Amniotic epithelial cell (primary cell): ENCODE data around the gene TNFRSF8.

Experiments
- DNase-seq: peaks from one replicate; pipeline ENCODE4 v3.0.0-alpha.2; 2010; ENCODE audit warnings: low read depth

The TNFRSF8 gene

GRCh38 chr1:12142891-12143630 lies 80.0 kb downstream of the TNFRSF8 start:
- no peak for DNase-seq

DNA sequence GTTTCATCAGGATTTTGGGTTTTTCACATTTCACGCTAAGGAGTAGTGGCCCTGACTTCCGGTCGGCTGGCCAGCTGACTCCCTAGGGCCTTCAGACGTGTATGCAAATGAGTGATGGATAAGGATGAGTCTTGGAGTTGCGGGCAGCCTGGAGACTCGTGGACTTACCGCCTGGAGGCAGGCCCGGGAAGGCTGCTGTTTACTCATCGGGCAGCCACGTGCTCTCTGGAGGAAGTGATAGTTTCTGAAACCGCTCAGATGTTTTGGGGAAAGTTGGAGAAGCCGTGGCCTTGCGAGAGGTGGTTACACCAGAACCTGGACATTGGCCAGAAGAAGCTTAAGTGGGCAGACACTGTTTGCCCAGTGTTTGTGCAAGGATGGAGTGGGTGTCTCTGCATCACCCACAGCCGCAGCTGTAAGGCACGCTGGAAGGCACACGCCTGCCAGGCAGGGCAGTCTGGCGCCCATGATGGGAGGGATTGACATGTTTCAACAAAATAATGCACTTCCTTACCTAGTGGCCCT lies 80.6 kb downstream of the TNFRSF8 start:
- DNase-seq, result peak; percentile 100

DNA sequence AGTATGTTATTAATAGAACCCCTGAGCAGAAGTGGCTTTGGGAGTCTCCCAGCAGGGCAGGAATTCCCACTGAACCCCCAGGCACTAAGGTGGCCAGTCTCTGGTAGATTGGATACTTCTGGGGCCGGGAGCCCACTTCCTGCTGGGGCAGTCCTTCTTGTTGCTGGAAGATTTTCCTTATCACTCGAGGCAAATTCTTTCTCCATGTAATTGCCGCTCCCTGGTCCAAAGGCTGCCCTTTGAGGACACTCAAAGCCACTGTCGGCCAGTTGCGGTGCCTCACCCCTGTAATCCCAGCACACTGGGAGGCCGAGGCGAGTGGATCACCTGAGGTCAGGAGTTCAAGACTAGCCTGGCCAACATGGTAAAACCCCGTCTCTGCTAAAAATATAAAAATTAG lies 81.1 kb downstream of the TNFRSF8 start:
- DNase-seq, result peak; percentile 31

DNA sequence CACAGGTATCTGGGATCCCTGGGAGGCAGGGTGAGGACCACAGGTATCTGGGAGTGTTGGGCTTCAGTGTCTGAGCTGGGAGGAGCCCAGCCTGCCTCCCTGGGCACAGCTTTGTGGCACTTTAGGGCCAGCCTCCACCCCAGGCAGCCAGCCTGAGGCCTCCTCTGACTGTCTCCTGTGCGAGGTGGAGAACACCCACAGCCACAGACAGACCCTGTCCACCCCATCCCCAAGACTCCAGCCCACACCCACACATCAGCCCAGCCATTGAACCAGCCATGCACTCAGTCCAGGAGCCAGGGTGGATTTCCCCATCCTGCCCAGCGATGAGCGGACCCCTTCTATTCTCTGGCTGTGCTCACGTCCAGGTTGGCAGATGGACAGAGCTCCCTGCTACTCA lies 81.9 kb downstream of the TNFRSF8 start:
- DNase-seq, result no peak

- DNase-seq, result no peak
Measured at GRCh38 chr1:12145616-12146342, 82.7 kb downstream of the TNFRSF8 start.

DNA sequence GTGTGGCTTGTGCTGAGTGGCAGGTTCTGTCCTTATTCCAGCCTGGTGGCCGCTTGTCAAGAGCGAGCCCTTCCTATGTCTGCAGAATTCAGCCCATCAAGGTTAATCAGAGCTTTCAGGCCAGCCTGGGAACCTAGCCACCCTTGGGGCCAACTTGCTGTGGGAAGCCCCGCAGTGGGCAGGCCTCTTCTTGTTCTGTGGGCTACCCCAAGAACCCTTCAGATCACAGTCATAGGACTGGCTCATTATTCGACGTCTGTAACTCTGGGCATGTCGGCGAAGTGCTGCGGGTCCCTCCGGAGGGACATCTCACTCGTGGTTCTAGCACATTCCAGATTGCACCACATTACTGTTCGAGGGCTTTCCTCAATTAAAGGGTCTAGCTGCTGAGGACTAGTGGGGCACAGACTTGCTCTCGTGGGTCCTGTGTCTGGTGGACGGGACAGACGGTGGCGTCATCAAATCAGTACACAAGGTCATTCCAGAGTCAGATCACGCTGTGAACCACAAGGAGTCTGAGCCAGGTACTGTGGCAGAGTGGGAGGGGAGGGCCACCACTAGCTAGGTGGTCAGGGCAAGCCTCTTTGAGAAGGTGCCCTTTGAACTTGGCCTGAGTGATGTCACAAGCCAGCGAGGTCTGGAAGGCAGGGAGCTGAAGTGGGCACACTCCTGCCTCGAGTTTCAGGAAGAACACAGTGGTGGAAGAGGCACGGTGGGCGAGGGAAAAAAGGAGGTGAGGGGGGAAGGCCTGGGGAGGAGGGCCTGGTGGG lies 83.4 kb downstream of the TNFRSF8 start:
- DNase-seq, result no peak

GRCh38 chr1:12147201-12147701 lies 84.1 kb downstream of the TNFRSF8 start:
- no peak for DNase-seq

GRCh38 chr1:12148160-12148957 lies 85.3 kb downstream of the TNFRSF8 start:
- peak; percentile 53 for DNase-seq

DNA sequence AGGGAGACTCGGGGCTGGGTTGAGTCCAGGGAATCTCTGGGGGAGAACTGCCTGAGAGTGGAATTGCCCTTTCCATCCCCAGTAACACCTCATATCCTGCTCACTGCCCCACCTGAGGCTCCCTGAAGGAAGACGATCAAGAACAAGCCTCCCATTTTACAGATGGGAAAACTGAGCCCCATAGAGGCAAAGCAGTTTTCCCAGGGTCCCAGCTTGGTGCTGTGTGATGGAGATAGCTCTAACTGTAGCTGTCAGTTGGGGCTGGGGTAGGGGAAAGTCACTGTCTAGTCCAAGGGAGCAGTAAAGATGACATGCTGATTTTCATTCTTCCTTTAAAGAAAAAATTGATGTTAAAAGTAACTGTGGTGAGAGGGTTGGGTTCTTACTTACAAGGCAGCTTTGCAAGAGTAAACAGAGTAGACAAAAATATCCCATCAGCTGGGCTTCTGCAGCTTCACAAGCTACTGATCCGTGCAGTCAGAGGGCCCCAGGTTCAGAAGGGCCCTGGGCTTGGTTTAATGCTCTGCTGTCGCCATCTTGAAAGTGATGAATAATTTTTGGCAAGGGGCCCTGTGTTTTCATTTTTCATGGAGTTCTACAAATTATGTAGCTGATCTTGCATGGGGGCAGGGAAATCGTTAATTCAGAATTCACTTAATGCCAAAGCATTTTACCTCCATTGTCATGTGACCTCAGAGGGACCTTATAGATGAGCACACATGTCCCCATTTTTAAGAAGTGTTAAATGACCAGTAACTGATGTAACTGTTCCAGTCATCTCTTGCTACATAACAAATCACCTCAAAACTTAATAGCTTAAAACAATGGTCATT lies 86.1 kb downstream of the TNFRSF8 start:
- peak; percentile 19 for DNase-seq

GRCh38 chr1:12149791-12150175 lies 86.7 kb downstream of the TNFRSF8 start:
- no peak for DNase-seq

- DNase-seq, result peak; percentile 34
Measured at GRCh38 chr1:12150456-12151200, 87.5 kb downstream of the TNFRSF8 start.

- DNase-seq, result no peak
Measured at GRCh38 chr1:12151465-12151864, 88.4 kb downstream of the TNFRSF8 start.

GRCh38 chr1:12152113-12152891 lies 89.2 kb downstream of the TNFRSF8 start:
- DNase-seq, result no peak

- DNase-seq, result peak; percentile 68
Measured at GRCh38 chr1:12153181-12153785, 90.2 kb downstream of the TNFRSF8 start.

DNA sequence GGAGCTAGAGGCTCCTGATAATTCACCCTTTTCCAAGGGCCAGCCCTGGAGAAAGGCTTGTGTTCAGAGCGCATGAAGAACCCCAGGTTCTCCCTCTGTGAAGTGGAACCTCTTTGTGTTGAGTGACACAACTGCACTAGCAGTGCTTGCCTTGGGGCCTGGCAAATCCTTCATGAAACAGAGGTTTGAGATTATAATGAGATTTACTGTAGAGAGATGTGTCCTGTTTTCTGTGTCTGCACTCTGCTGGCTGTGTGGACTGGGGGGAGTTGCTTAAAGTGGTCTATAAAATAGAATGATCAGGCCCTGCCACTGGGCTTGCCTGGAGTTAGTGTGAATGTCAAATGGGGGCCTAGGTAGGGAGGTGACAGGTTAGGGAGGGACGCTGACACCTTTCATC lies 92.2 kb downstream of the TNFRSF8 start:
- no peak for DNase-seq

DNA sequence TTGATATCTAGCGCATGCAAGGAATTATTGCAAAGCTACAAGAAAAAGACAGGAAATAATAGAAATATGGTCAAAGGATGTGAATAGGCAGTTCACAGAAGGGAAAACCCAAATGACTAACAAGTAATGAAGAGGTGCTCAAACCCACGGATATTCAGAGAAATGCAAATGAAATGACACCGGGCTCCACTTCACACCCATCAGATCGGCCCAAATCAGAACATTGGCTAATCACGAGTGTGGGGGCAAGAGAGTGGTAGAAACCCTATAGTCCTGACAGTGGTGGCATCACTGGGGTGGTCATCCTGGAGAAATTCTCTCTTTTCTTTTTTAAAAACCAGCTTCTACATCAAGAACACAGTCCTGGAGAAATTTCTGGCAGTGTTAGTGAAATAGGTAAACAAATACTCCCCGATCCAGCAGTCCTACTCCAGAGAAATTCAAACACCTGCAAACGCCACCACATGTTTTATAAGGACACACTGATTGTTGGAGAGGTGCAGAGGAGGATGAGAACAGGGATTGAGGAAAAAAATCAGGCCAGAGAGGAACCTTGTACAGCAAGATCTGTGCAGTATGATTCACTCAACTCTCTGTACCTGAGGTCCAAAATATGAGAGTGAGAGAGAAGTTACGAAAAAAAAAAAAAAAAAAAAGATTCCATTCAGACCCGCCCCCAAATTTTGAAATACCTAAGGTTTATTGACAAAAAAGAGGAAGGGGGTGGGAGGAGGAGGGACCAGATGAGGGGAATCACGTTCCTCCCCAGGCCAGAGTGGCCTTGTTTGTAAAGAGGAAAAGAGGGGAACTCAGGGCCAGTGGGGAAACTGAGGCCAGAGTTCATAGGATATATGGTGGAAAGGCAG lies 94.5 kb downstream of the TNFRSF8 start:
- no peak for DNase-seq

GRCh38 chr1:12158357-12159092 lies 95.4 kb downstream of the TNFRSF8 start:
- no peak for DNase-seq
